GM21619 (cell line): ENCODE results near the gene HOXD3.

Experiments
- ATAC-seq: cut with Tn5 transposase; IDR thresholded peaks from one replicate; pipeline ENCODE4 v1.9.1; 2021; ENCODE audit not compliant: unreplicated experiment

The HOXD3 gene

GRCh38 chr2:176148751-176149421, 8.2 kb upstream of the HOXD3 start:
- ATAC-seq, result no peak

DNA sequence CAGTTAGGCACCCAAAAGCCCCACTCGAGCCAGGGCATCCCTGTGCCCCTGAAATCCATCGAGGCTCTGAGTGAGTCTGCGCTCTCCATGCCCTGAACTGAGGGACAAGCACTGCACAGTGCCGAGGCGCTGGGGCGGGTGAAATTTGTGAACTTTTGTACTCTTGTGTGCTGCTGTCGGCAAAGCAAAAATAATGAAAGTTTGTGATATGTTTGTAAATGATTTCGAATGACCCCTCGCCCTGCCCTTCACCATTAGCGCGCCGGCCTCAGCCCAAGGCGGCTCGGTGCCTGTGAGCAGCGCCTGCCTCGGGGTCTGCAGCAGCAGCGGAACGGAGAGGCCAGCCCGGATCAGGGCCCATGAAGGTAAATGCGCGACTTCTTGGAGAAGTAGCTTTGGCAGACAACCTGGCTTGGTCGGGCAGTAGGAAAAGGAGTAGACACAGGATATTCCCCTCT, 7.6 kb upstream of the HOXD3 start:
- no peak for ATAC-seq

DNA sequence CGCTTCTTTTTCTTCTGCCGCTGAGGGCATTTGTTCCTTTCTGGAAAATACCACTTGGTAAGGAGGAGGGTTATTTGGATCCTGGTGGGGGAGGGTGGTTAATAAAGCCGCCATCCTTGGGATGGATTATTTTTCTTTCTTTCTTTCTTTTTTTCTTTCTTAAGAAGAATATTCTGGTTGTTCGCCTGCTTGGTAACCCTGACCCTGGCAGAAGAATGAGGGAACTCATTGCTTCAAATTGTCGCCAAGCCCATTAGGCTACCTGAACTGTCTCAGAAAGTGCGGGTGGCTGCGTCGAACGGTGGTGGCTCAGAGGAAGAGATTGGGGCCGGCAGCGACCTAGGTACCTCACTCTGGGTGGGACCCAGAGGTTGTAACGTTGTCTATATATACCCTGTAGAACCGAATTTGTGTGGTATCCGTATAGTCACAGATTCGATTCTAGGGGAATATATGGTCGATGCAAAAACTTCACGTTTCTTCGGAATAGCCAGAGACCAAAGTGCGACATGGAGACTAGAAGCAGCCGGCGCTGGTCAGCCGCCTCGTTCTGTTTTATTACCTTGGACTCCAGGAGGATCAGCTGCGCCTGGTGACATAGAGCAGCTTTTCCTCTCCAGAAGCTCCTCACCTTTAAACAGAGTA, 7.0 kb upstream of the HOXD3 start:
- no peak for ATAC-seq

DNA sequence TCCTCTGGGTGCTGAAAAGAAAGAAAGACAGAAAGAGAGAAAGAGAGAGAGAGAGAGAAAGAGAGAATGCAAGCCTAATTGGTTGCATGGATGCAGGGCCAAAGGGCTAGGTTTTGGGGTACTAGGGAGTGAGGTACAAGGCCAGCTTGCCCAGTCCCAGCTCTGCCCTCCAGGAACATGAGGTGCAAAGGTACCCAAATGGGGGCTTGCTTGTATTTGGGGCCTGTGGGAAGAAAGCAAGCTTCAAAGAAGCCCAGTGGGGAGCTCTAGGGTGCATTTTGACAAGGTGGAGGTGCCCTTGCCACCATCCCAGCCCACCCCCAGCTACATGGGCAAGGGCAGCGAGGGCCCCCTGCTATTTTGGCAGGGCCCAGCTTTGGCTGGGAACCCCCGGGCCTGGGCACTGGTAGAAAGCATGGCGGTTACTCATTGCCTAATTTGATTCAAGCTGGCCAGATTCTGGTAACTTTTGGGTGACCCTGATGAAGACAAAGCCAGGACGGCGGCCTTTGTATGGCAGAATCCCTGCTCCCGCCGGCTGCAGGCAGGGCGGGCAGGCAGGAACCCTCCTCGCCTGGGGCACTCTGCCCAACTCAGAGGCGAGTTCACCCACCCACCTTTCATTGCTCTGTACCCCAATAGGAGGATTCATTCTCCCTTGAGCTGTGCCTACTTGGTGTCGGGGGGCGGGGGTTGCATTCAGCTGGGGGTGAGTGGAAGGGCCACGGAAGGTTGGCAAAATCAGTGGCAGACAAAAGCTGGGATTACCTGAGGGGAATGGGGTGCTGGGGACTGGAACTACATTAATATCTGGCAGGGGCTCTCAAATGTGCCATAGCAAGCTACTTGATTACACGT, 6.3 kb upstream of the HOXD3 start:
- ATAC-seq, result no peak

DNA sequence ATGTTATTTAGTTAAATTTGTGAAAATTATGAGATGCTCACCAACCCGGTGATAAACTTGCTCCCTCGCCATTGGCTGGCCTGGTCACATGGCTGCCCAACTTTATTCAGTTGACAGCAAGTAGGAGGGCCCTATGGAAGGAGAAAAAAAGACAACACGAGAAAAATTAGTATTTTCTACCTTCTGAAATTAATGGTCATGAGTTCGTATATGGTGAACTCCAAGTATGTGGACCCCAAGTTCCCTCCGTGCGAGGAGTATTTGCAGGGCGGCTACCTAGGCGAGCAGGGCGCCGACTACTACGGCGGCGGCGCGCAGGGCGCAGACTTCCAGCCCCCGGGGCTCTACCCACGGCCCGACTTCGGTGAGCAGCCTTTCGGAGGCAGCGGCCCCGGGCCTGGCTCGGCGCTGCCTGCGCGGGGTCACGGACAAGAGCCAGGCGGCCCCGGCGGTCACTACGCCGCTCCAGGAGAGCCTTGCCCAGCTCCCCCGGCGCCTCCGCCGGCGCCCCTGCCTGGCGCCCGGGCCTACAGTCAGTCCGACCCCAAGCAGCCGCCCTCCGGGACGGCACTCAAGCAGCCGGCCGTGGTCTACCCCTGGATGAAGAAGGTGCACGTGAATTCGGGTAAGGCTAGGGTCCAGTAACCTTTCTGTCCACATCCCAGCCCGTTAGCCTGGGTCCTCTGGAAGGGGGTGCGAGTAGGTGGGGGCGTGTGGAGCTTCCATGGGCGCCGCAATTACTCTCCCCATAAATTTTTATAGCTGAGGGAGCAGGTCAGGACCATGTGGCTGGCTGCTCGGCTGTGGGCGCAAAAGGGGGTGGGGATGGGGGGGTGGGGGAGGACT, 5.4 kb upstream of the HOXD3 start, which contains the start of gene HOXD4:
HOXD4 (plus strand) TSS at position 109 of the 846 bp plus-strand sequence; CDS start at position 193, 84 bp downstream.
- no peak for ATAC-seq

GRCh38 chr2:176152350-176153181, 4.5 kb upstream of the HOXD3 start:
- no peak for ATAC-seq

GRCh38 chr2:176154576-176155252, 2.4 kb upstream of the HOXD3 start:
- ATAC-seq, result no peak

GRCh38 chr2:176155356-176156044, 1.6 kb upstream of the HOXD3 start:
- ATAC-seq, result no peak

- ATAC-seq, result no peak
These were observed 753 bp upstream of the HOXD3 start for GRCh38 chr2:176156301-176156806.

- no peak for ATAC-seq
These were observed 535 bp downstream of the HOXD3 start for GRCh38 chr2:176157499-176158185.

DNA sequence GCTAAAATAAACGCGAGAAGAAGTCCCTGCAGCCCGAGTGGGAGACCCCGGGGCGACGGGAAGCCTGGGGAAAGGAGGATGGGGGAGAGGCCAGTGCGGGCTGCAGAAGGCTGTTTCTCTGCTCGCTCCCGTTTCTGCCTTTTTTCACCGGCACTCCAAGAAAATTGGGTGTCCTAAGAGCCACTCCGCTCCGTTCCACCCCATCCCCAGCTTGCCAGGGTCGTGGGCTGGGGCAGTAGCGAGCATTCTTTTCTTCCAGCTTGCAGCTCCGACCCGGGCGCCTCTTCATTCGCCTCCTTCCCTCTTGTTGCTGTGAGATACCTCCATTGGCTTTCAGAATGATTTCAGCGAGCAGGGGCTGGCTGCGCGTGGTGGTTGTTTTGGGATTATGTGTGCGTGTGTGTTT, 1.1 kb downstream of the HOXD3 start:
- ATAC-seq, result no peak

DNA sequence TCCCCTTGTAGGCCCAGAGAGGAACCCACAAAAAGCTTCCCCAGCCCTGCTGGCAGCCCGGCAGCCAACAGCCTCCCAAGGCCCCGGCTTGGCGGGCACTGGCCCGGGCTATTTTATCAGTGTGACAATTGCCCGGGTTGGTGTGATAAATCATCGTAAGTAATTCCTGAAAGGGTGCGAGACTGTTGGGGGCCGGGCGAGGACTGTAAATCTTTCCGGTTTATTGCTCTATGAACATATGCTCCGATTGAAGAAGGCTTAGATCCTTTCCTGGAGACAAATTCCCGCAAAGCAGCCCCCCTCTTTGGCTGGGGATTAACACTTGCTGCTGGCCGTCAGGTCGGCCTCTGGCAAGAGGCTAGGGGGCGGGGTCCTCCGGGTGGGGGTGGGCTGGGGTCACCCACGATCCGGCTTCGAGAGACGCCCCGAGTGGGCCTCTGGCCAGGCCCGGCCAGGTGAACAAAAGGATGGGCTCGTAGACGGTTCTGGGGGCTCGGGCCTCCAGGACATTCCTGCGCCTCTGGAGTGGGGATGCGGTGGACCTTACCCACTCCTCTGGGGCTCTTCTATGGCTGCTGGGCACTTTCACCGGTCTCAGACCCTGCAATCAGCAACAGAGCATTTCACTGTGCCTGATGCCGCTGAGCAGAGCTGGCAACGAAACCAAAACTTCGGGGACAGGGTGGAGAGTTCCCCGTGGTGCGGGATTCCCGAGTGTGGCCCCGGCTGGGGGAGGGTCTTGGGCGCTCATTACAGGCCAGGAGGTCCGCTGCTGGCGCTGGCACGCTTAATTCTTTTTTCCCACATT, 2.0 kb downstream of the HOXD3 start:
- no peak for ATAC-seq

DNA sequence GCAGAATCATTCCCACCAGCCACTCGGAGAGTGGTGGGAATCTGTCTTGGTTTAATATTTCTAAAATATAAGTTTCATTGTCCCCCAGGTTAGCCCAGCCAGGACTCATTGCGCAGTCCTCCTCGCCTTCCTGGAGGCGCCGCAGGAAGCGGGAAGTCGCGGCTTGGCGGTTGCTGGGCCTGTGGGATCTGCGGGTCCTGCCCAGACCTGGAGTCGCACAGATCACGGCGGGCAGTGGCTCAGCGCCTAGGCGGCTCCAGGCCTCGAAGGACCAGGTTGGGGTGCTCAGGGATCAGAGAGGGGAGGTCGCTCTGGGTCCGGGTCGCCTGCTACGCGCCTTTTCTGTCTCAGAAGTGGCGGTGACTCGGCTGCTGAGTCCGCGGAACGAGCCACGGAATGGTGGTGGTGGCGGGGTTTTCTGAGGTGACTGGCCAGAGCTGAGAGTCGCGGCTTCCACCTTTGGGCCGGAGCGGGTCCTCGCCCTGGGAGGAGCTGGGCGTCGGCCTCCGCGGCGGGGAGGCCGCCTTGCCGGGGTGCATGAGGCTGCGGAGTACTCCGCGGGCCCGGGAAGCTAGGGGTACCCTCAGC, 2.6 kb downstream of the HOXD3 start:
- ATAC-seq, result no peak

DNA sequence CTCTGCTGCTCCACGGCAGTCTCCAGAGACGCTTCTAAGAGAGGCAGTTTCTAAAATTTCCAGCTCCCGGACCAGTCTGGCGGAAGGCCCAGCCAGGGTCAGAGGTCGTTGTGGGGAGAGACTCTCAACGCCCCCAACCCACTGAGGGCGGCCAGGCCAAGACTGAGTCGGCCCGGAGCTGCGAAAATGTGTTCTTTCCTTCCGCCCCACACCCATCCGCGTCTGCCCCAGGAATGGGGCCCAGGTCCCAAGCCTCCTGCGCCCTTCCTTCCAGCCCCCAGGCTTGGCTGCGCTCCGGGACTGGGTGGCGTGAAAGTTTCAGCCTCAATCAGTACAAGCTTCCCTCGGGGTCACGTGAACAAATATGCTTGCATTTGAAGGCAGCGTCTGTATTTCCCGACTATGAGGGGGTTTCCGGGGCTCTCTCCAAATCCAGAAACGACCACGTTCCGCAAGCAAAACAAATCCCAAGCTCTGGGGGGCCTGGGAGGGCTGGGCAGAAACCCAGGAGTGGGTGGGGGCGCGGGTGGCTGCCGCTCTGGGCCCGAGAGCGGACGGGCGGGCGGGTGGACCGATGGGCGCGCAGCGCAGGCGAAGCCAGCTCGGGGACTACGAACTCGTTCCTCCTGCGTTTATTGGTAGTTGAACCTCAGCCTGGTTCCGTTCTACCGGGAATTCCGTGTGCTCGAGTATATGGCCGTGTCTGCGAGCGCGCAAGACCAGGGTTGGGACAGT, 3.3 kb downstream of the HOXD3 start:
- ATAC-seq, result no peak

- ATAC-seq, result no peak
These were observed 4.1 kb downstream of the HOXD3 start for GRCh38 chr2:176160986-176161824.
